RWPE2 (cell line): ENCODE measurements around the gene SH3PXD2A.

ENCODE experiments used
- ATAC-seq: fragments of 200-7000 bp; cut with Tn5 transposase; 3 replicates; pipeline ENCODE4 v1.9.1; 2021; ENCODE audit warnings: low read depth
- DNase-seq: peaks from one replicate; pipeline ENCODE4 v3.0.0-alpha.2; 2020; ENCODE audit warnings: low spot score
- H3K27ac ChIP-seq: fragments of 450-650 bp; 2 replicates; pipeline ENCODE4 v1.5.1; 2017; ENCODE audit warnings: mild to moderate bottlenecking; ENCODE audit not compliant: poor library complexity, severe bottlenecking
- H3K27me3 ChIP-seq: fragments of 250-450 bp; sonication (Bioruptor Pico); 2 replicates; pipeline ENCODE4 v1.5.1; 2021; ENCODE audit warnings: mild to moderate bottlenecking, moderate library complexity; ENCODE audit not compliant: insufficient read depth, poor library complexity, severe bottlenecking
- H3K36me3 ChIP-seq: fragments of 250-450 bp; sonication (Bioruptor Pico); 2 replicates; pipeline ENCODE4 v1.5.1; 2020; ENCODE audit warnings: low read depth, mild to moderate bottlenecking, moderate library complexity
- H3K4me1 ChIP-seq: fragments of 250-450 bp; sonication (Bioruptor Pico); 2 replicates; pipeline ENCODE4 v1.5.1; 2021; ENCODE audit warnings: mild to moderate bottlenecking, moderate library complexity; ENCODE audit not compliant: insufficient read depth, poor library complexity, severe bottlenecking
- H3K4me3 ChIP-seq: fragments of 250-450 bp; sonication (Bioruptor Pico); 2 replicates; pipeline ENCODE4 v1.5.1; 2021; ENCODE audit warnings: mild to moderate bottlenecking, moderate library complexity; ENCODE audit not compliant: severe bottlenecking
- H3K9me3 ChIP-seq: fragments of 250-450 bp; sonication (Bioruptor Pico); 2 replicates; pipeline ENCODE4 v1.5.1; 2021; ENCODE audit warnings: mild to moderate bottlenecking, moderate library complexity; ENCODE audit not compliant: severe bottlenecking
- TF ChIP-seq, protein P1 (sequence below): fragments of 450-650 bp; IDR thresholded peaks from one replicate; pipeline ENCODE4 v1.5.1; 2017; ENCODE audit warnings: mild to moderate bottlenecking, moderate library complexity; ENCODE audit not compliant: poor library complexity, severe bottlenecking

Gene SH3PXD2A

GRCh38 chr10:103555712-103556111 is 299.7 kb downstream of the SH3PXD2A start:
- H3K27ac ChIP-seq, result no peak overlapping the region
- no peaks in the 10 kb centered on the region for H3K36me3 ChIP-seq
- no peaks in the 10 kb centered on the region for H3K9me3 ChIP-seq
- TF ChIP-seq, protein P1, sequence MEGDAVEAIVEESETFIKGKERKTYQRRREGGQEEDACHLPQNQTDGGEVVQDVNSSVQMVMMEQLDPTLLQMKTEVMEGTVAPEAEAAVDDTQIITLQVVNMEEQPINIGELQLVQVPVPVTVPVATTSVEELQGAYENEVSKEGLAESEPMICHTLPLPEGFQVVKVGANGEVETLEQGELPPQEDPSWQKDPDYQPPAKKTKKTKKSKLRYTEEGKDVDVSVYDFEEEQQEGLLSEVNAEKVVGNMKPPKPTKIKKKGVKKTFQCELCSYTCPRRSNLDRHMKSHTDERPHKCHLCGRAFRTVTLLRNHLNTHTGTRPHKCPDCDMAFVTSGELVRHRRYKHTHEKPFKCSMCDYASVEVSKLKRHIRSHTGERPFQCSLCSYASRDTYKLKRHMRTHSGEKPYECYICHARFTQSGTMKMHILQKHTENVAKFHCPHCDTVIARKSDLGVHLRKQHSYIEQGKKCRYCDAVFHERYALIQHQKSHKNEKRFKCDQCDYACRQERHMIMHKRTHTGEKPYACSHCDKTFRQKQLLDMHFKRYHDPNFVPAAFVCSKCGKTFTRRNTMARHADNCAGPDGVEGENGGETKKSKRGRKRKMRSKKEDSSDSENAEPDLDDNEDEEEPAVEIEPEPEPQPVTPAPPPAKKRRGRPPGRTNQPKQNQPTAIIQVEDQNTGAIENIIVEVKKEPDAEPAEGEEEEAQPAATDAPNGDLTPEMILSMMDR, result no peak
- no peaks in the 10 kb centered on the region for H3K27me3 ChIP-seq
- ATAC-seq (no peak), DNase-seq (no peak)
- H3K4me3 ChIP-seq, result peak overlapping the region; percentile 24
- no peaks in the 10 kb centered on the region for H3K4me1 ChIP-seq

GRCh38 chr10:103555325-103555649 is 300.1 kb downstream of the SH3PXD2A start:
- H3K4me1 ChIP-seq, result no peaks in the 10 kb centered on the region
- TF ChIP-seq, protein P1, result no peak
- no peak overlapping the region for H3K27ac ChIP-seq
- ATAC-seq (peak; percentile 5; the same call in 1 of the 3 replicates), DNase-seq (no peak)
- no peaks in the 10 kb centered on the region for H3K36me3 ChIP-seq
- no peaks in the 10 kb centered on the region for H3K27me3 ChIP-seq
- no peaks in the 10 kb centered on the region for H3K9me3 ChIP-seq
- peak overlapping the region; percentile 24 for H3K4me3 ChIP-seq

GRCh38 chr10:103554488-103555324 is 300.7 kb downstream of the SH3PXD2A start:
- peak overlapping the region; percentile 24 for H3K4me3 ChIP-seq
- H3K4me1 ChIP-seq, result no peaks in the 10 kb centered on the region
- ATAC-seq, result peak; percentile 83

GRCh38 chr10:103553743-103554487 is 301.5 kb downstream of the SH3PXD2A start:
- Histone ChIP-seq H3K9me3 (no peaks in the 10 kb centered on the region), H3K36me3 (no peaks in the 10 kb centered on the region), H3K27me3 (no peaks in the 10 kb centered on the region), H3K4me1 (no peaks in the 10 kb centered on the region), H3K4me3 (no peak overlapping the region), H3K27ac (no peak overlapping the region)
- TF ChIP-seq, protein P1, result no peak
- ATAC-seq (no peak), DNase-seq (no peak)

More at GRCh38 chr10:103554488-103555324, 300.7 kb downstream of the SH3PXD2A start:
- Histone ChIP-seq H3K9me3 (no peaks in the 10 kb centered on the region), H3K27me3 (no peaks in the 10 kb centered on the region), H3K36me3 (no peaks in the 10 kb centered on the region), H3K27ac (no peak overlapping the region)
- no peak for DNase-seq
- TF ChIP-seq, protein P1, result no peak
